Activated naive CD8-positive, alpha-beta T cell treated with anti-CD3 and anti-CD28 coated beads, Interleukin-2, amount 10 ng/mL, durations not matched to agents 7 days and 5 days (primary cell): ENCODE results near the gene HBB. TPM values are rescaled to one million over a fixed set of nuclear protein-coding genes. Genes with fewer than 3 reads are reported as not detected.
"Not testable (repeated sequence)": the region's sequence is repeated elsewhere in the genome, so short reads cannot be mapped to it uniquely, and the experiment has no call there.

Experiments
- ATAC-seq: fragments of 150-1000 bp; cut with Tn5 transposase; one replicate; pipeline ENCODE4 v1.10.0; 2021; ENCODE audit warnings: low read depth, moderate library complexity
- POLR2A ChIA-PET: fragments of 350-600 bp; sonication (Branson Sonifier 250); formaldehyde crosslinking; loops from one replicate; lab custom pipeline; 2021; ENCODE audit warnings: antibody characterized with exemption; lab: Charles Lee
- DNase-seq: peaks from one replicate; pipeline ENCODE4 v3.0.0; 2021
- H3K27ac Mint-ChIP-seq: one replicate; pipeline ENCODE4 v1.8.0; 2022; ENCODE audit warnings: mild to moderate bottlenecking, mixed read lengths
- H3K27me3 Mint-ChIP-seq: one replicate; pipeline ENCODE4 v1.8.0; 2022; ENCODE audit warnings: mild to moderate bottlenecking, moderate library complexity, mixed read lengths
- H3K36me3 Mint-ChIP-seq: one replicate; pipeline ENCODE4 v1.8.0; 2021; ENCODE audit warnings: mild to moderate bottlenecking, mixed read lengths
- H3K4me1 Mint-ChIP-seq: one replicate; pipeline ENCODE4 v1.8.0; 2021; ENCODE audit warnings: mixed read lengths
- H3K4me3 Mint-ChIP-seq: one replicate; pipeline ENCODE4 v1.8.0; 2022; ENCODE audit warnings: mild to moderate bottlenecking, moderate library complexity, mixed read lengths
- H3K9me3 Mint-ChIP-seq: one replicate; pipeline ENCODE4 v1.8.0; 2021; ENCODE audit warnings: mixed read lengths
- total RNA-seq, 2 experiments: library from RNA; stranded (reverse); gene quantifications; one replicate each; pipeline ENCODE4 v1.2.3, GENCODE V29; 2021

Gene HBB
- total RNA-seq, result not detected

GRCh38 chr11:5226732-5227310 is at the start of gene HBB:
HBB (minus strand) TSS chr11:5227071; CDS start chr11:5227021, 50 bp downstream.
- POLR2A ChIA-PET, result no interaction called here
- no peak for DNase-seq
- Mint-ChIP-seq H3K36me3 (no peaks in the 10 kb centered on the region), H3K27ac (no peak within 1 kb of the TSS), H3K4me1 (no peaks in the 10 kb centered on the region), H3K4me3 (no peak within 1 kb of the TSS), H3K27me3 (peaks cover 7% of the 10 kb centered on the region), H3K9me3 (no peaks in the 10 kb centered on the region)
- no peak for ATAC-seq

GRCh38 chr11:5275369-5276110 is 48.7 kb upstream of the HBB start:
- POLR2A ChIA-PET, result no interaction called here
- H3K4me3 Mint-ChIP-seq, result no peak overlapping the region
- DNase-seq (no peak), ATAC-seq (no peak)
- H3K27ac Mint-ChIP-seq, result no peak overlapping the region
- no peaks in the 10 kb centered on the region for H3K36me3 Mint-ChIP-seq
- no peaks in the 10 kb centered on the region for H3K27me3 Mint-ChIP-seq
- H3K9me3 Mint-ChIP-seq, result no peaks in the 10 kb centered on the region
- no peaks in the 10 kb centered on the region for H3K4me1 Mint-ChIP-seq

GRCh38 chr11:5274395-5274794 is 47.5 kb upstream of the HBB start:
- Mint-ChIP-seq H3K27me3 (no peaks in the 10 kb centered on the region), H3K4me1 (no peaks in the 10 kb centered on the region), H3K4me3 (no peak overlapping the region), H3K36me3 (no peaks in the 10 kb centered on the region), H3K27ac (no peak overlapping the region), H3K9me3 (no peaks in the 10 kb centered on the region)
- ATAC-seq (no peak), DNase-seq (no peak)
- POLR2A ChIA-PET, result no interaction called here

- ATAC-seq (no peak), DNase-seq (no peak)
- H3K27me3 Mint-ChIP-seq, result no peaks in the 10 kb centered on the region
- no peaks in the 10 kb centered on the region for H3K4me1 Mint-ChIP-seq
- H3K27ac Mint-ChIP-seq, result no peak overlapping the region
- no peak overlapping the region for H3K4me3 Mint-ChIP-seq
- no peaks in the 10 kb centered on the region for H3K36me3 Mint-ChIP-seq
- H3K9me3 Mint-ChIP-seq, result no peaks in the 10 kb centered on the region
- POLR2A ChIA-PET, result no interaction called here
Observed at GRCh38 chr11:5272395-5273017, 45.6 kb upstream of the HBB start.

GRCh38 chr11:5269715-5270147 is 42.9 kb upstream of the HBB start, which contains the start of gene HBE1:
HBE1 (minus strand) TSS chr11:5269945; CDS start chr11:5269890, 55 bp downstream.
- ATAC-seq (no peak), DNase-seq (no peak)
- POLR2A ChIA-PET, result no interaction called here
- Mint-ChIP-seq H3K27me3 (peaks cover 3% of the 10 kb centered on the region), H3K4me1 (no peaks in the 10 kb centered on the region), H3K4me3 (no peak within 1 kb of the TSS), H3K36me3 (no peaks in the 10 kb centered on the region), H3K9me3 (no peaks in the 10 kb centered on the region), H3K27ac (no peak within 1 kb of the TSS)

- no peaks in the 10 kb centered on the region for H3K36me3 Mint-ChIP-seq
Observed at GRCh38 chr11:5267033-5267563, 40.2 kb upstream of the HBB start.

GRCh38 chr11:5266609-5267008 is 39.7 kb upstream of the HBB start:
- Mint-ChIP-seq H3K4me3 (no peak overlapping the region), H3K27ac (no peak overlapping the region), H3K9me3 (peaks cover 3% of the 10 kb centered on the region), H3K4me1 (no peaks in the 10 kb centered on the region), H3K27me3 (peaks cover 3% of the 10 kb centered on the region), H3K36me3 (no peaks in the 10 kb centered on the region)
- POLR2A ChIA-PET, result no interaction called here
- ATAC-seq, result no peak
- DNase-seq, result no peak

More at GRCh38 chr11:5267033-5267563, 40.2 kb upstream of the HBB start:
- H3K27ac Mint-ChIP-seq, result no peak overlapping the region
- peaks cover 3% of the 10 kb centered on the region for H3K27me3 Mint-ChIP-seq
- POLR2A ChIA-PET, result no interaction called here
- no peaks in the 10 kb centered on the region for H3K4me1 Mint-ChIP-seq
- H3K4me3 Mint-ChIP-seq, result no peak overlapping the region
- peaks cover 2% of the 10 kb centered on the region for H3K9me3 Mint-ChIP-seq
- ATAC-seq (no peak), DNase-seq (no peak)

- DNase-seq (no peak), ATAC-seq (no peak)
- no peak overlapping the region for H3K4me3 Mint-ChIP-seq
Observed at GRCh38 chr11:5265832-5266231, 39.0 kb upstream of the HBB start.

GRCh38 chr11:5258543-5259262 is 31.8 kb upstream of the HBB start:
- no peaks in the 10 kb centered on the region for H3K27me3 Mint-ChIP-seq
- no peak overlapping the region for H3K4me3 Mint-ChIP-seq
- H3K27ac Mint-ChIP-seq, result no peak overlapping the region
- peaks cover 5% of the 10 kb centered on the region for H3K9me3 Mint-ChIP-seq
- DNase-seq (no peak), ATAC-seq (no peak)
- no peaks in the 10 kb centered on the region for H3K36me3 Mint-ChIP-seq
- no peaks in the 10 kb centered on the region for H3K4me1 Mint-ChIP-seq
- POLR2A ChIA-PET, result no interaction called here

More at GRCh38 chr11:5265832-5266231, 39.0 kb upstream of the HBB start:
- H3K27me3 Mint-ChIP-seq, result peaks cover 3% of the 10 kb centered on the region
- no peak overlapping the region for H3K27ac Mint-ChIP-seq
- peaks cover 5% of the 10 kb centered on the region for H3K9me3 Mint-ChIP-seq
- POLR2A ChIA-PET, result no interaction called here
- no peaks in the 10 kb centered on the region for H3K36me3 Mint-ChIP-seq
- H3K4me1 Mint-ChIP-seq, result no peaks in the 10 kb centered on the region

GRCh38 chr11:5257296-5257695 is 30.4 kb upstream of the HBB start:
- no peaks in the 10 kb centered on the region for H3K27me3 Mint-ChIP-seq
- POLR2A ChIA-PET, result no interaction called here
- H3K27ac Mint-ChIP-seq, result no peak overlapping the region
- no peaks in the 10 kb centered on the region for H3K36me3 Mint-ChIP-seq
- no peak overlapping the region for H3K4me3 Mint-ChIP-seq
- no peak for DNase-seq
- H3K4me1 Mint-ChIP-seq, result no peaks in the 10 kb centered on the region
- ATAC-seq, result no peak
- H3K9me3 Mint-ChIP-seq, result peaks cover 3% of the 10 kb centered on the region

GRCh38 chr11:5254646-5255413 is 28.0 kb upstream of the HBB start, which contains the start of gene HBG2:
HBG2 (minus strand) TSS chr11:5254781; CDS start chr11:5254728, 53 bp downstream.
- H3K4me3 Mint-ChIP-seq, H3K36me3 Mint-ChIP-seq, DNase-seq, H3K27ac Mint-ChIP-seq, POLR2A ChIA-PET, H3K27me3 Mint-ChIP-seq, ATAC-seq, H3K4me1 Mint-ChIP-seq, H3K9me3 Mint-ChIP-seq: not testable (repeated sequence)

GRCh38 chr11:5254023-5254422 is 27.2 kb upstream of the HBB start:
- DNase-seq, H3K9me3 Mint-ChIP-seq, ATAC-seq, POLR2A ChIA-PET, H3K27me3 Mint-ChIP-seq, H3K4me3 Mint-ChIP-seq, H3K4me1 Mint-ChIP-seq, H3K36me3 Mint-ChIP-seq, H3K27ac Mint-ChIP-seq: not testable (repeated sequence)
